HepG2 (cell line): ENCODE results near the gene THOP1. TPM values are rescaled to one million over a fixed set of nuclear protein-coding genes. Genes with fewer than 3 reads are reported as not detected.

ENCODE experiments used
- NCOR1 ChIP-seq: fragments of 200-600 bp; sonication (generic); IDR thresholded peaks from 2 replicates; pipeline ENCODE4 v1.7.0; 2017; ENCODE audit warnings: antibody characterized with exemption, low read length, borderline replicate concordance
- PHB2 ChIP-seq: fragments of 450-650 bp; IDR thresholded peaks from 2 replicates; pipeline ENCODE4 v1.6.1; 2018; ENCODE audit not compliant: partially characterized antibody
- REXO4 ChIP-seq: sonication (generic); formaldehyde crosslinking; IDR thresholded peaks from 2 replicates; pipeline ENCODE4 v1.8.0; 2022; ENCODE audit warnings: missing genetic modification reagents, mild to moderate bottlenecking, borderline replicate concordance
- TMF1 ChIP-seq: sonication (generic); formaldehyde crosslinking; IDR thresholded peaks from 2 replicates; pipeline ENCODE4 v1.8.1; 2022; ENCODE audit warnings: low read depth, missing genetic modification reagents
- XRCC5 ChIP-seq: fragments of 200-400 bp; formaldehyde crosslinking; optimal IDR thresholded peaks from 2 replicates; pipeline ENCODE3; 2017; ENCODE audit warnings: mild to moderate bottlenecking, low read length
- ZMYM4 ChIP-seq: sonication (generic); formaldehyde crosslinking; IDR thresholded peaks from 2 replicates; pipeline ENCODE4 v1.8.1; 2023; ENCODE audit warnings: mild to moderate bottlenecking, missing genetic modification reagents
- ZNF160 ChIP-seq: sonication (generic); formaldehyde crosslinking; IDR thresholded peaks from 2 replicates; pipeline ENCODE4 v1.8.0; 2022; ENCODE audit warnings: mild to moderate bottlenecking, inconsistent platforms, missing genetic modification reagents
- ZNF567 ChIP-seq: sonication (generic); formaldehyde crosslinking; IDR thresholded peaks from 2 replicates; pipeline ENCODE4 v1.8.1; 2023; ENCODE audit warnings: mild to moderate bottlenecking, missing genetic modification reagents, borderline replicate concordance
- polyA plus RNA-seq, 8 experiments: library from polyadenylated mRNA; depleted of rRNA in 3 of 8; stranded (reverse) in 7 of 8; unstranded in 1 of 8; fragments of >200 nt; fragmentation: Illumina TruSeq in 4 of 8; extraction: Trizol in 4 of 8; gene quantifications; 2 replicates each; pipeline versions ENCODE4 v1.2.1 to v1.2.3, GENCODE V29; 2011 to 2016; ENCODE audit warnings: low read depth in 4 of 8, missing spikeins in 1 of 8, mixed read lengths in 1 of 8; ENCODE audit not compliant: insufficient read depth in 1 of 8
- total RNA-seq, 5 experiments: library from RNA; depleted of rRNA; stranded (reverse); fragments of >200 nt; fragmentation: Illumina TruSeq; extraction: Trizol; gene quantifications; 2 replicates each; pipeline ENCODE4 v1.2.3, GENCODE V29; 2016; ENCODE audit warnings: low read depth in 1 of 5
- TF ChIP-seq, protein P1 (sequence below), 2 experiments: fragments of 450-650 bp in 1 of 2; sonication (generic) in 1 of 2; formaldehyde crosslinking; IDR thresholded peaks; 2 replicates each; pipeline versions ENCODE4 v1.5.0 to v1.8.0; 2020 to 2022; ENCODE audit warnings: mild to moderate bottlenecking in 1 of 2, missing genetic modification reagents in 1 of 2
- TF ChIP-seq, protein P2 (sequence below): sonication (generic); formaldehyde crosslinking; IDR thresholded peaks from 2 replicates; pipeline ENCODE4 v1.4.0; 2020; ENCODE audit warnings: low read depth, mild to moderate bottlenecking, missing genetic modification reagents
- TF ChIP-seq, protein P3 (sequence below): sonication (generic); formaldehyde crosslinking; IDR thresholded peaks from 2 replicates; pipeline ENCODE4 v1.5.0; 2020; ENCODE audit warnings: mild to moderate bottlenecking, missing genetic modification reagents
- TF ChIP-seq, protein P4 (sequence below): IDR thresholded peaks from 2 replicates; pipeline ENCODE4 v1.6.1; 2016; ENCODE audit warnings: low read depth
- TF ChIP-seq, protein P5 (sequence below): sonication (generic); formaldehyde crosslinking; IDR thresholded peaks from 2 replicates; pipeline ENCODE4 v1.8.0; 2022; ENCODE audit warnings: missing genetic modification reagents, mild to moderate bottlenecking, moderate library complexity, borderline replicate concordance
- TF ChIP-seq, protein P6 (sequence below): sonication (generic); formaldehyde crosslinking; IDR thresholded peaks from 2 replicates; pipeline ENCODE4 v1.5.1; 2020; ENCODE audit warnings: missing genetic modification reagents, mild to moderate bottlenecking, borderline replicate concordance
- TF ChIP-seq, protein P7 (sequence below): sonication (generic); formaldehyde crosslinking; IDR thresholded peaks from 2 replicates; pipeline ENCODE4 v1.4.0; 2020; ENCODE audit warnings: missing genetic modification reagents

Gene THOP1
- total and polyA plus RNA-seq, 2 of the 13 experiments (the other 11 are each of a cell fraction or from before 2014, with no cell fraction given): 74.4 to 116 TPM

DNA sequence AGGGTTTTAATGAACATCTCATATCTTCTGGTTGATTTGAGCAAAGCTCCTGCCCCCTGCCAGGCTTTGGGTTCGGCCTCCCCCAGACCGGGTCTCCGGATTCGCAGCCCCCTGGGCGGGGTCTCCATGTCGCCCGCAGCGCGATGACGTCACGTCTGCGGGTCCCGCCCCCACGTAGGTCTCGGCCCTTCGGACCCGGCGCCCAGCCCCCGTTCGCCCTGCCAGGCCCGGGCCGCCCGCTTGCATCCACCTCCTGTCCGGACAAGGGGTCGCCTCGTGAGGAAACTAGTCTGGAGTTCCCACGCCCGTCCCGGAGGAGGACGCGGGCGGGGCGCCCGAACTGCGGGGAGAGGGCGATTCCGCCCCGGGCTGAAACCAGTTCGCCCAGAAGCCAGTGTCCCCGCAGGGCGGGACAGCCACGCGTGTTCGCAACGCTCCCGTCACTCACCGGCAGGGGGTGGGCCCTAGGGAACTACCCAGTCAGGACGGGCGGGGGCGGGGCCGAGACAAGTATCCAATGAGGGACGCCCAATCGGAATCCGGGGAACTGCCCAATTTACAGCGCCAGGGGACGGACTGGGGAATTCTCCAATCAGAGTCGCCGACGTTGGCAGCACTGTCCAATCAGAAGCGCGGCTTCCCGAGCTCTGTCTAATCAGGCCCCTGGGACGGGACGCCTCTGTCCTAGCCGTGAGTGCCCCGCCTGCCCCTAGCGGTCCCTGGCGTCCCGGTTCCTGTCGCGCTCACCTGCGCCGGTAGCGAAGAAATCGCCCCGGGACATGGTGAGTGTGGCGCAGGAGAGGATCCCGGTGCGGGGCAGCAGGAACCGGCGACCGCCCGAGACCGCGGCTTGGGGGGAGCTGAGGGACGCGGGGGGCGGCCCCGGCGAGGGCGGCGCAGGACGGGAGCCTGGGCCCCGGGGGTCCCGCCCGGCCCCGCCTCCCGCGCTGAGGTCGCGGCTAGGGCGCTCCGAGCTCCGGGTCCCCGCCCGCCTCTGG, 55.8 kb downstream of the THOP1 start, which contains the start of gene ZNF555 (continued):
- TF ChIP-seq, protein P1, sequence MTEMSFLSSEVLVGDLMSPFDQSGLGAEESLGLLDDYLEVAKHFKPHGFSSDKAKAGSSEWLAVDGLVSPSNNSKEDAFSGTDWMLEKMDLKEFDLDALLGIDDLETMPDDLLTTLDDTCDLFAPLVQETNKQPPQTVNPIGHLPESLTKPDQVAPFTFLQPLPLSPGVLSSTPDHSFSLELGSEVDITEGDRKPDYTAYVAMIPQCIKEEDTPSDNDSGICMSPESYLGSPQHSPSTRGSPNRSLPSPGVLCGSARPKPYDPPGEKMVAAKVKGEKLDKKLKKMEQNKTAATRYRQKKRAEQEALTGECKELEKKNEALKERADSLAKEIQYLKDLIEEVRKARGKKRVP (CRISPR knock-in tag; IDR thresholded peaks at IDR 0.05): peak in 1 of 2 experiments; percentile 66; a peak in 1 of 4 replicates
- TF ChIP-seq NCOR1: no peak
- TF ChIP-seq, protein P2, sequence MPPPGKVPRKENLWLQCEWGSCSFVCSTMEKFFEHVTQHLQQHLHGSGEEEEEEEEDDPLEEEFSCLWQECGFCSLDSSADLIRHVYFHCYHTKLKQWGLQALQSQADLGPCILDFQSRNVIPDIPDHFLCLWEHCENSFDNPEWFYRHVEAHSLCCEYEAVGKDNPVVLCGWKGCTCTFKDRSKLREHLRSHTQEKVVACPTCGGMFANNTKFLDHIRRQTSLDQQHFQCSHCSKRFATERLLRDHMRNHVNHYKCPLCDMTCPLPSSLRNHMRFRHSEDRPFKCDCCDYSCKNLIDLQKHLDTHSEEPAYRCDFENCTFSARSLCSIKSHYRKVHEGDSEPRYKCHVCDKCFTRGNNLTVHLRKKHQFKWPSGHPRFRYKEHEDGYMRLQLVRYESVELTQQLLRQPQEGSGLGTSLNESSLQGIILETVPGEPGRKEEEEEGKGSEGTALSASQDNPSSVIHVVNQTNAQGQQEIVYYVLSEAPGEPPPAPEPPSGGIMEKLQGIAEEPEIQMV (CRISPR knock-in tag): no peak; the same call in 1 of the 2 replicates
- no peak for TF ChIP-seq REXO4 (CRISPR knock-in tag)
- TF ChIP-seq, protein P3, sequence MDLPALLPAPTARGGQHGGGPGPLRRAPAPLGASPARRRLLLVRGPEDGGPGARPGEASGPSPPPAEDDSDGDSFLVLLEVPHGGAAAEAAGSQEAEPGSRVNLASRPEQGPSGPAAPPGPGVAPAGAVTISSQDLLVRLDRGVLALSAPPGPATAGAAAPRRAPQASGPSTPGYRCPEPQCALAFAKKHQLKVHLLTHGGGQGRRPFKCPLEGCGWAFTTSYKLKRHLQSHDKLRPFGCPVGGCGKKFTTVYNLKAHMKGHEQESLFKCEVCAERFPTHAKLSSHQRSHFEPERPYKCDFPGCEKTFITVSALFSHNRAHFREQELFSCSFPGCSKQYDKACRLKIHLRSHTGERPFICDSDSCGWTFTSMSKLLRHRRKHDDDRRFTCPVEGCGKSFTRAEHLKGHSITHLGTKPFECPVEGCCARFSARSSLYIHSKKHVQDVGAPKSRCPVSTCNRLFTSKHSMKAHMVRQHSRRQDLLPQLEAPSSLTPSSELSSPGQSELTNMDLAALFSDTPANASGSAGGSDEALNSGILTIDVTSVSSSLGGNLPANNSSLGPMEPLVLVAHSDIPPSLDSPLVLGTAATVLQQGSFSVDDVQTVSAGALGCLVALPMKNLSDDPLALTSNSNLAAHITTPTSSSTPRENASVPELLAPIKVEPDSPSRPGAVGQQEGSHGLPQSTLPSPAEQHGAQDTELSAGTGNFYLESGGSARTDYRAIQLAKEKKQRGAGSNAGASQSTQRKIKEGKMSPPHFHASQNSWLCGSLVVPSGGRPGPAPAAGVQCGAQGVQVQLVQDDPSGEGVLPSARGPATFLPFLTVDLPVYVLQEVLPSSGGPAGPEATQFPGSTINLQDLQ: peak; percentile 68; the same call in 1 of the 2 replicates
- TF ChIP-seq, protein P4, sequence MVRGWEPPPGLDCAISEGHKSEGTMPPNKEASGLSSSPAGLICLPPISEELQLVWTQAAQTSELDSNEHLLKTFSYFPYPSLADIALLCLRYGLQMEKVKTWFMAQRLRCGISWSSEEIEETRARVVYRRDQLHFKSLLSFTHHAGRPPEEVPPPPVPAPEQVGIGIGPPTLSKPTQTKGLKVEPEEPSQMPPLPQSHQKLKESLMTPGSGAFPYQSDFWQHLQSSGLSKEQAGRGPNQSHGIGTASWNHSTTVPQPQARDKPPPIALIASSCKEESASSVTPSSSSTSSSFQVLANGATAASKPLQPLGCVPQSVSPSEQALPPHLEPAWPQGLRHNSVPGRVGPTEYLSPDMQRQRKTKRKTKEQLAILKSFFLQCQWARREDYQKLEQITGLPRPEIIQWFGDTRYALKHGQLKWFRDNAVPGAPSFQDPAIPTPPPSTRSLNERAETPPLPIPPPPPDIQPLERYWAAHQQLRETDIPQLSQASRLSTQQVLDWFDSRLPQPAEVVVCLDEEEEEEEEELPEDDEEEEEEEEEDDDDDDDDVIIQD: no peak
- TF ChIP-seq TMF1 (CRISPR knock-in tag): peak; percentile 75; the same call in 1 of the 2 replicates
- TF ChIP-seq ZMYM4 (CRISPR knock-in tag): peak; percentile 82
- TF ChIP-seq, protein P5, sequence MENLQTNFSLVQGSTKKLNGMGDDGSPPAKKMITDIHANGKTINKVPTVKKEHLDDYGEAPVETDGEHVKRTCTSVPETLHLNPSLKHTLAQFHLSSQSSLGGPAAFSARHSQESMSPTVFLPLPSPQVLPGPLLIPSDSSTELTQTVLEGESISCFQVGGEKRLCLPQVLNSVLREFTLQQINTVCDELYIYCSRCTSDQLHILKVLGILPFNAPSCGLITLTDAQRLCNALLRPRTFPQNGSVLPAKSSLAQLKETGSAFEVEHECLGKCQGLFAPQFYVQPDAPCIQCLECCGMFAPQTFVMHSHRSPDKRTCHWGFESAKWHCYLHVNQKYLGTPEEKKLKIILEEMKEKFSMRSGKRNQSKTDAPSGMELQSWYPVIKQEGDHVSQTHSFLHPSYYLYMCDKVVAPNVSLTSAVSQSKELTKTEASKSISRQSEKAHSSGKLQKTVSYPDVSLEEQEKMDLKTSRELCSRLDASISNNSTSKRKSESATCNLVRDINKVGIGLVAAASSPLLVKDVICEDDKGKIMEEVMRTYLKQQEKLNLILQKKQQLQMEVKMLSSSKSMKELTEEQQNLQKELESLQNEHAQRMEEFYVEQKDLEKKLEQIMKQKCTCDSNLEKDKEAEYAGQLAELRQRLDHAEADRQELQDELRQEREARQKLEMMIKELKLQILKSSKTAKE (CRISPR knock-in tag): peak; percentile 26; the same call in 1 of the 2 replicates
- TF ChIP-seq ZNF160: no peak
- TF ChIP-seq, protein P6, sequence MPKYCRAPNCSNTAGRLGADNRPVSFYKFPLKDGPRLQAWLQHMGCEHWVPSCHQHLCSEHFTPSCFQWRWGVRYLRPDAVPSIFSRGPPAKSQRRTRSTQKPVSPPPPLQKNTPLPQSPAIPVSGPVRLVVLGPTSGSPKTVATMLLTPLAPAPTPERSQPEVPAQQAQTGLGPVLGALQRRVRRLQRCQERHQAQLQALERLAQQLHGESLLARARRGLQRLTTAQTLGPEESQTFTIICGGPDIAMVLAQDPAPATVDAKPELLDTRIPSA (CRISPR knock-in tag): no peak
- TF ChIP-seq, protein P7, sequence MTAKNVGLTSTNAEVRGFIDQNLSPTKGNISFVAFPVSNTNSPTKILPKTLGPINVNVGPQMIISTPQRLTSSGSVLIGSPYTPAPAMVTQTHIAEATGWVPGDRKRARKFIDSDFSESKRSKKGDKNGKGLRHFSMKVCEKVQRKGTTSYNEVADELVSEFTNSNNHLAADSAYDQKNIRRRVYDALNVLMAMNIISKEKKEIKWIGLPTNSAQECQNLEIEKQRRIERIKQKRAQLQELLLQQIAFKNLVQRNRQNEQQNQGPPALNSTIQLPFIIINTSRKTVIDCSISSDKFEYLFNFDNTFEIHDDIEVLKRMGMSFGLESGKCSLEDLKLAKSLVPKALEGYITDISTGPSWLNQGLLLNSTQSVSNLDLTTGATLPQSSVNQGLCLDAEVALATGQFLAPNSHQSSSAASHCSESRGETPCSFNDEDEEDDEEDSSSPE (CRISPR knock-in tag): no peak; the same call in 1 of the 2 replicates
- TF ChIP-seq PHB2: no peak
- no peak for TF ChIP-seq ZNF567 (CRISPR knock-in tag)
- TF ChIP-seq XRCC5: peak; percentile 39
